KMS-11 (cell line): ENCODE data around the gene ZNF385B.

Experiments
- H2AFZ ChIP-seq: fragments of 200-600 bp; sonication (generic); 2 replicates; pipeline ENCODE4 v1.6.1; 2016; ENCODE audit warnings: antibody characterized with exemption, mixed run types, low read depth
- H3K27ac ChIP-seq: fragments of 200-600 bp; sonication (generic); 2 replicates; pipeline ENCODE4 v1.6.1; 2016; ENCODE audit warnings: mild to moderate bottlenecking, mixed run types
- H3K27me3 ChIP-seq: fragments of 200-600 bp; sonication (generic); 2 replicates; pipeline ENCODE4 v1.6.1; 2017; ENCODE audit warnings: mild to moderate bottlenecking, low read depth, mixed run types, moderate library complexity; ENCODE audit not compliant: insufficient read depth
- H3K36me3 ChIP-seq: fragments of 200-600 bp; sonication (generic); 2 replicates; pipeline ENCODE4 v1.6.1; 2017; ENCODE audit warnings: mild to moderate bottlenecking, mixed run types; ENCODE audit not compliant: insufficient read depth
- H3K4me1 ChIP-seq: fragments of 200-600 bp; sonication (generic); 2 replicates; pipeline ENCODE4 v1.6.1; 2016; ENCODE audit warnings: mild to moderate bottlenecking, low read depth, mixed run types; ENCODE audit not compliant: poor library complexity, severe bottlenecking
- H3K4me2 ChIP-seq: fragments of 200-600 bp; sonication (generic); 2 replicates; pipeline ENCODE4 v1.7.0; 2016; ENCODE audit warnings: mild to moderate bottlenecking, mixed run types
- H3K4me3 ChIP-seq: fragments of 200-600 bp; sonication (generic); IDR thresholded peaks from 2 replicates; pipeline ENCODE4 v1.6.1; 2017; ENCODE audit warnings: low read depth, low read length, mixed read lengths; ENCODE audit not compliant: insufficient read depth
- H3K79me2 ChIP-seq: fragments of 200-600 bp; sonication (generic); 2 replicates; pipeline ENCODE4 v1.6.1; 2016; ENCODE audit warnings: low read depth, mixed run types; ENCODE audit not compliant: insufficient read depth
- H3K9ac ChIP-seq: fragments of 200-600 bp; sonication (generic); 2 replicates; pipeline ENCODE4 v1.6.1; 2016; ENCODE audit warnings: mild to moderate bottlenecking, mixed run types
- H4K20me1 ChIP-seq: fragments of 200-600 bp; sonication (generic); 2 replicates; pipeline ENCODE4 v1.6.1; 2016; ENCODE audit warnings: mild to moderate bottlenecking, mixed run types; ENCODE audit not compliant: insufficient read depth
- CTCF ChIP-seq: fragments of 200-600 bp; sonication (generic); conservative IDR thresholded peaks from 2 replicates; pipeline ENCODE4 v1.6.1; 2017; ENCODE audit warnings: low read depth, mild to moderate bottlenecking, antibody characterized with exemption, low read length, moderate library complexity, mixed read lengths

The ZNF385B gene

GRCh38 chr2:179751163-179751809 is 110.1 kb downstream of the ZNF385B start:
- Histone ChIP-seq H3K4me1 (no peaks in the 10 kb centered on the region), H4K20me1 (no peaks in the 10 kb centered on the region), H3K27ac (no peak overlapping the region), H3K4me3 (no peak overlapping the region), H3K9ac (no peak overlapping the region), H3K4me2 (no peak overlapping the region), H3K36me3 (no peaks in the 10 kb centered on the region), H3K79me2 (no peaks in the 10 kb centered on the region), H2AFZ (no peak overlapping the region), H3K27me3 (no peaks in the 10 kb centered on the region)
- peak; percentile 82 for TF ChIP-seq CTCF

- Histone ChIP-seq H4K20me1 (no peaks in the 10 kb centered on the region), H3K36me3 (no peaks in the 10 kb centered on the region), H3K27me3 (no peaks in the 10 kb centered on the region), H3K27ac (no peak overlapping the region), H3K4me1 (no peaks in the 10 kb centered on the region), H2AFZ (no peak overlapping the region), H3K4me2 (no peak overlapping the region), H3K9ac (no peak overlapping the region), H3K79me2 (no peaks in the 10 kb centered on the region), H3K4me3 (no peak overlapping the region)
- TF ChIP-seq CTCF = no peak
Observed at GRCh38 chr2:179749210-179749609, 112.2 kb downstream of the ZNF385B start.

- no peaks in the 10 kb centered on the region for H3K36me3 ChIP-seq
- TF ChIP-seq CTCF = no peak
- no peaks in the 10 kb centered on the region for H3K27me3 ChIP-seq
Observed at GRCh38 chr2:179746981-179747380, 114.4 kb downstream of the ZNF385B start.

GRCh38 chr2:179745635-179746256 is 115.7 kb downstream of the ZNF385B start:
- no peak for TF ChIP-seq CTCF
- no peaks in the 10 kb centered on the region for H3K36me3 ChIP-seq
- H3K4me1 ChIP-seq = no peaks in the 10 kb centered on the region
- H3K4me3 ChIP-seq = no peak overlapping the region
- H3K79me2 ChIP-seq = no peaks in the 10 kb centered on the region
- H3K9ac ChIP-seq = no peak overlapping the region
- H2AFZ ChIP-seq = no peak overlapping the region
- H3K27ac ChIP-seq = no peak overlapping the region
- no peaks in the 10 kb centered on the region for H3K27me3 ChIP-seq
- no peak overlapping the region for H3K4me2 ChIP-seq
- no peaks in the 10 kb centered on the region for H4K20me1 ChIP-seq

More at GRCh38 chr2:179746981-179747380, 114.4 kb downstream of the ZNF385B start:
- H3K79me2 ChIP-seq = no peaks in the 10 kb centered on the region
- no peak overlapping the region for H3K4me2 ChIP-seq
- H3K9ac ChIP-seq = no peak overlapping the region
- no peak overlapping the region for H3K4me3 ChIP-seq
- H2AFZ ChIP-seq = no peak overlapping the region
- no peak overlapping the region for H3K27ac ChIP-seq
- H3K4me1 ChIP-seq = no peaks in the 10 kb centered on the region
- H4K20me1 ChIP-seq = no peaks in the 10 kb centered on the region
